ENCODE results near the gene GUCY1A2.
"Not testable (repeated sequence)": the region's sequence is repeated elsewhere in the genome, so short reads cannot be mapped to it uniquely, and the experiment has no call there.

Gene GUCY1A2

DNA sequence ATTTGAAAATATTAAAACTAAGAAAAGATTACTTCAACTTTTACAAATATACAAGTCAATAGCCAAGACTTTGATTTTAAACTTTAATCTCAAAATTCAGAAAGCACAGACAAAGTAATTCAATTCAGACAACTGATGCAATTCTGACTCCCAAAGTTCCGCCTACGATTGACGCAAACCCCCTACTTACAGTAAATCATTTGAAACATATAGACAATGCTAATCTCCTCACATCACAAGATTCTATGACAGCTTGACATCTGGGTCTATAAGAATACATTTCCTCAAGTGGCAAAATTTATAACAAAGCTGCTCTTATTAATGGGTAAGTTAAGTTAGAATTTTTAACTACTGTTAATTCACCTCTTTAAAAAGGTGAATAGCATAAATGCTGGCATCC lies 75.2 kb downstream of the GUCY1A2 start:
- no peak for DNase-seq (ENCODE audit: low spot score)

DNA sequence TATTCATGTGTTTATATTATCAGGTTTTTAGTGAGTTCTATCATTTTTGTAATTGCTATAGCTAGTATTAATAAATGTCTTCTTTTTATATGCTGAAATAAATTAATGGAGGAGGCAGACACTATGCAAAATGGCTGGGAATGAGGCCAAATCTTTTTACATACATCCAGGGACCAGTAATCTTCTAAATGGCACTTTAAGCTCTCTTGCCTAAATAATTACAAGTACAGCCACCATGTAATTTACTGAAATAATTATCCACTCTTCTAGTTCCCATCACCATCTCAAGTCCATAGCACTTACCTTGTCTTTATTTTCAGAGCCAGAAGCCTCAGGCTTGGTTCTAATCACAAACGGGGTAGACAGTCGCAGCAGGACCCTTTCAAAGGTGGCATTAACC lies 79.1 kb downstream of the GUCY1A2 start:
- DNase-seq (ENCODE audit: low spot score): no peak

DNA sequence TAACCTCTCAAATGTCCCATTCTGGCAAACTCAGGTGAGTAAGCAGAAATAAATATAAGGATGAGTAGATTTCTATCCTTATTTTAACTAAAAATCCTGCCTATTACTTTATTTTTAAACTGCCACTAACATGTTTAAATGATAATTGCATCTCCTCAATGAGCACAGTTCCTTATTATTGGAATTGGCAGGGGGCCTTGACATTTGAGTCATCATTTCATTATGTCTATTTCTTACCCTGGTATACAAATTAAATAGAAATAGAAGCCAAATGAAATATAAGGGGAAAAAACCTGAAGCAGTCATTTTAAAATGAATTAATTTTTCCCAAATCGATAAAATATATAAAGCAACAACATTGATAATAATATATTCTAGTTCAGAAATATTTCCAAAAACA lies 81.2 kb downstream of the GUCY1A2 start:
- DNase-seq (ENCODE audit: low spot score): no peak

DNA sequence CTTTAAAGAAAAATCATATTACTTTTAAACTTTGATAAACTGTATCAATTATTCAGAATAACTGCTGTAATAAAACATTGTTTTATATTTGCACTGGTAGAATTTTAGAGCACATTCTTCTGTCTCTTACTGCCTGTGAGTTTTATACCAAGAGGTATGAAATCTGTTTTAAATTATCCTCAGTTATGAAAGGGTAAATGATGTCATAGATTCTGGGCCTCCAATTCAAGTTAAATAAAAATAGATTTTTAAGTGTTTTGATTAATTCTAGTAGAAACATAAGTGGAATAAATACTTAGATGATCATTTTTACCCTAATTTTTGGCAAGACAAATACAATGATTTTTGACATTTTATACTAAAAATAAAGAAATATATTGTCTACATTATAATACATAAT lies 93.0 kb downstream of the GUCY1A2 start:
- no peak for DNase-seq (ENCODE audit: low spot score)

DNA sequence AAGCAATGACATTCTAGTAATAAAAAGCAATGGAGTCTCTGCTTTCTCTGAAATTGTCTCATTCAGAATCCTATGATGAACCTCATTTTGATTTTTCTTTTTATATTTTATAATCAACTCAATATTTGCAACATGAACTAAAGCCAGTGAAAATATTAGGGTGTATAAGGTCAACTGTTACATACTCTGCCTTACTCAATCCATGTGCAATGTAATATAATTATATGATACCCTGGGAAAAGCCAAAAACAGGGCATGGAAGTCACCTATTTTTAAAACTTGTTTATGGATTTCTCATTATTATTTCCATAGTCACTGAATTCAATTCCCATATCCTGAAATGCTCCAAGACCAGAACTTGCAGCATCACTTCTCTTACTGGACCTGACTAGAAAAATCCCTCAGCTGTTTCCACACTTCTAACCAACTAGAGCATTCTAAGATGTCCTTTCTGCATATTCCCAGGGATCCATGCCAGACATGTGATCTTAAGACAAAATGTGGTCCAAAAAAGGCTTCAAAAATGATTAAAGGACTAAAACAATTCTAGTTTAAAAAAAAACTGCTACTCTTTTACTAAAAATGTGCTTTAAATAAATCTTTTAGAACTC lies 97.3 kb downstream of the GUCY1A2 start:
- DNase-seq (ENCODE audit: low spot score): no peak

DNA sequence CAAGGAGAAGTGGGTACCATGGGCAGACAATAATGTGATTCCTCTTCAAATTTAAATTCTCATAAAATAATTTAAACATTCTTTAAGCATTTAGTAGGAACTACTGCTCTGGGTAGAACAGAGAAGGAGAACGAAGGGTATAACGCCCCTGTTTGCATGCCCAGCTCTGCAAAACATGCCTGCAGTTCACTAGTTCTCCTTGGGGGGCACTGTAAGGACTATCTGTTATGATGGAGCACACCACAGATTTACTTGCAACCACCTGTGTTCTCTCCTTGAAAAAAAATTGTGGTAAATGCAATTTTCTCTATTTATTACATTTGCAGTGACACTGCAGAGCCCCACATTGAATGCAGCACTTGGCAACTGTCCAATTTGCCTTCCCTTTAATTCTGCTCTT lies 100.3 kb downstream of the GUCY1A2 start:
- no peak for DNase-seq (ENCODE audit: low spot score)

DNA sequence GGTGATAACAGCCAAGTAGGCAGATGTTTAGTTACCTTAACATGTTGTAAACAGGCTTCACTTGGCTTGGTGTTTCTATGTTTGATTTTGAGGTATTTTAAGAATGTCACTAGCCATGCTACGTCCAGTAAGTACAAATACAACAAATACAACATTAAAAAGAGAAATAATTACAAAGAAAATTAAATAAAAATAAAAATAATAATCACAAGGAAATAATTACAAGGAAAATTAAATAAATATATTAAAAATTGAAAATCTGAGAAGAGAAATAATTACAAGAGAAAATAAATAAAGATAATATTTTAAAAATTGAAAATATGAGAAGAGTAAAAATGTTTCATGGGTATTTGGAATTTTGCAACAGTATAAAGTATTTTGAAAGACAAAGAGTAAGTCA lies 103.9 kb downstream of the GUCY1A2 start:
- DNase-seq (ENCODE audit: low spot score): no peak

DNA sequence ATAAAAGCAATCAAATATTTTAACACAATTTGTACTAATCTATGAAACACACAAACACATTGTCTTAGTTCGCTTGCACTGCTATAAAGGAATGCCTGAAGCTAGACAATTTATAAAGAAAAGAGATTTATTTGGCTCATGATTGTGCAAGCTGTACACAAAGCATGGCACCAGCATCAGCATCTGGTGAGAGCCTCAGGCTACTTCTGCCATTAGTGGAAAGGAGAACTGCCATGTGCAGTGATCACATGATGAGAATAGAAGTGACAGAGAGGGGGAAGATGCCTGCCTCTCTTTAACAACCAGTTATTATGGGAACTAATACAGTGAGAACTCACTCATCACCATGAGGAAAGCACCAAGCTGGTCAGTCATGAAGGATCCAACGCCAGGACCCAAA lies 105.1 kb downstream of the GUCY1A2 start:
- DNase-seq (ENCODE audit: low spot score): no peak

DNA sequence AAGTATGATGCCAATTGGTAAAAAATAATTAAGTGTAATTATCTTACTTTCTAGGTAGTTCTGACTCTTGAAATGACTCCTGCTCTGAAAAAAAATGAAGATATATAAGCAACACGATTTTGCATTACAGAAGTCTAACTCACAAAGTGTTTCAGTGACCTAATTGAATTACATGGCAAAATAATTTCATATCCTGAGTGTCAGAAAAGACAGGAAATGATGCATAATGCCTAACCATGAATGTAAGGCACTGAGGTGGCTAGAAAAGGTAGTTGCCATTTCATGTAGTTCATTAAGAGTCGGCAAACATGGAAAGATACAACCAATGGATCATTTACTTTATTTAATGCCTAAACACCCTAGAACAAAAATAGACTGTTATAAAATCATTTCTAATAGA lies 113.5 kb downstream of the GUCY1A2 start:
- DNase-seq (ENCODE audit: low spot score): no peak

DNA sequence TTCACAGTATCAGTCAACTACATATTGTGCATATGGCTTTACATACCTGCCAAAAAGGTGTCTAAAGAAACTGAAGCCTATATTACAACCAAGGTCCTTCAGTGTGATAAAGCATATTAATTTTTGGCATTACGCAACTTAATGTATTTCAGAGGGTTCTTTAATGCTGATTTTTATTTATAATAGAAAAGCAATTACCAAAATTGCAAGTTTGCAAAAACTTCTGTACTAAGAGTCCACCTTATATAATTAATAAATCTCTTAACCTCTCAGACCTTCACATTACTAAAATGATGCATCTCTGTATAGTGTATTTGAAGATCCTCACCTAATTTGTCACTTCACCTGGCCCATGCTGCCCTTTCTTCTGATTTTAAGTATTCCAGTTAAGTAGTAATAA lies 128.6 kb downstream of the GUCY1A2 start:
- no peak for DNase-seq (ENCODE audit: low spot score)

DNA sequence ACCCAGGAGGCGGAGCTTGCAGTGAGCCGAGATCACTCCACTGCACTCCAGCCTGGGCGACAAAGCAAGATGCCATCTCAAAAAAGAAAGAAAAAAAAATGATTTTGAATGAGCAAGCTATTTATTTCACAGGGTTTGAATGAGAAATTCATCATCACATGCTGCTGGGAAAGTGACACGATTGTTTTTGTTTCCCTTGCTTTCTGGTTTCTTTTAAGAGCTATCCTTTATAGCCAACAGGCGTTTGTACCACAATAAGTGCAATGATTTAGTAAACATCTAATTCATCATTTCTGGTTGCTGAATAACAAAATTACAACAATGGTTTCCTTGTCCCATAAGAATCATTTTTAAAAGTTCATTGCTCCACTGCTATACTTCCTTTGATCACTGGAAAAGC lies 129.9 kb downstream of the GUCY1A2 start:
- no peak for DNase-seq (ENCODE audit: low spot score)

DNA sequence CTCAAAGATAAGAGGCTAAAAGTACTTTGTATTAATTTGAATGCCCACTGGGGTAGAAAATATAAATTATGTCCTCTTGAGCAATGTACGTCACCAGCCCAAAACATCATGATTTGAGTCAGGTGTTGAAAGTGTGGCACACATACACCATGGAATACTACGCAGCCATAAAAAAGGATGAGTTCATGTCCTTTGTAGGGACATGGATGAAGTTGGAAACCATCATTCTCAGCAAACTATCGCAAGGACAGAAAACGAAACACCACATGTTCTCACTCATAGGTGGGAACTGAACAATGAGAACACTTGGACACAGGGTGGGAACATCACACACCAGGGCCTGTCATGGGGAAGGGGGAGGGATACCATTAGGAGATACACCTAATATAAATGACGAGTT lies 134.6 kb downstream of the GUCY1A2 start:
- not testable (repeated sequence) for DNase-seq (ENCODE audit: low spot score)

DNA sequence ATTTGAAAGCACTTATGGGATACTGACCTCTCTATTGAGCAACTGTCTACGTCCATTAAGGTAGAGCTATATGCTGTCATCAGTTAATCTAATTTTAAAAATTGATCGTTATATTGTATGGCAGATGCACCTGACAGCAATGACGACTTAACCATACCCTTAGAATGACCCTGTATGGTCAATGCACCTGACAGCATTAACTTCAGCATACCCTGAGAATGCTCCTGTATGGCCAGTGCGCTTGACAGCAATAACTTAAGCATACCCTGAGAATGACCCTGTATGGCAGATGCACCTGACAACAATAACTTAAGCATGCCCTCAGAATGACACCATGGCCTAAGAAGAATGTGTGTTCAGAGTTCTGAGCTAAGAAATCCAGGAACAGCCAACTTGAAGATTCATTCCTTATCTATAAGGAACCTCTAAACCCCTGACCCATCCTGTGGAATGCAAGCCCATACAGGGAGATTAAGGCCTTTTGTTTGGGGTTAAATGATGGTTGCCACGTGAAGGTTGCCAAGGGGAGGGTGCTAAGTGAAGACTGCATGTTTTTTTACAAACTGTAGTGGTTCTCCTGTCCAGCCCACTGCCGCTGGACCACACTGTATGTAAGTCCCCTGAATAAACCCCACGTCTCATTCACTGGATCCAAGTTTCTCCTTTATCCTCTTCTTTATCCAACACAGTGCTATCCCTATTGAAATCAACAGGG lies 138.3 kb downstream of the GUCY1A2 start:
- DNase-seq (ENCODE audit: low spot score): no peak

DNA sequence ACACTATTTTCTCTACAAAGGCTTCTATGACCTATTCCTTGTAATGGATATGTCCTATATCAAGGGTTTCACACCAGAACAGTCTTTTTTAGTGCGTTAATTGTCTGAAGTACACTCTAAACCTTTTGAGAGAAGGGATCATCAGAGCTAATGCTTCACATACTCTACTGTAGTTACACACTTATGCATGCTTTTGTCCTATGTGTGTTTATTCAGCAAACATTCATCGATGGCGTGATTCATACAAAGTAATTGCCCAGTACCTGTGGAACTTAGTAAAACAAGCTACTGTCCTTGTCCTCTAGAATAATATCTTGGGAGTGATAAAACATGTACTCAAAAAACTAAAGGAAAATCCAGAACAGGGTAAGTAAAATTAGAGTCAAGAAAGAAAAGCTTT lies 139.2 kb downstream of the GUCY1A2 start:
- no peak for DNase-seq (ENCODE audit: low spot score)

DNA sequence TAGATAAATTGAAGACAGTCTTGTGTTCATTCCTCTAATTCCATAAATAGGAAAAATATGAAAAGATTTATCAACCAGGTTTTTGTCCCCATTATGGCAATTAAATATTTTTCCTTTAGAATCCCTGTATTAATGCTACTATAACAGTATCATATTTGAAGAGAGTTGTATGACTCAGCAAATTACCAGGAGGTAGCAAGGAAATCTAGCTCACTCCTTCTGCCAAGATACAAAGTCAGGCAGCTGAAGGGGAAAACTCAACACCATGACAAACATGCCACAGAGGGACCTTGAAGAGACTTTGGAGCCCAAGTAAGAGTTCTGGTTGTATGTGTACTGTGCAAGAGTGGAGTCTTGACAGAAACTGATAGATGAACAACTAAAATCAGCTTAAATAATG lies 143.3 kb downstream of the GUCY1A2 start:
- DNase-seq (ENCODE audit: low spot score): no peak

DNA sequence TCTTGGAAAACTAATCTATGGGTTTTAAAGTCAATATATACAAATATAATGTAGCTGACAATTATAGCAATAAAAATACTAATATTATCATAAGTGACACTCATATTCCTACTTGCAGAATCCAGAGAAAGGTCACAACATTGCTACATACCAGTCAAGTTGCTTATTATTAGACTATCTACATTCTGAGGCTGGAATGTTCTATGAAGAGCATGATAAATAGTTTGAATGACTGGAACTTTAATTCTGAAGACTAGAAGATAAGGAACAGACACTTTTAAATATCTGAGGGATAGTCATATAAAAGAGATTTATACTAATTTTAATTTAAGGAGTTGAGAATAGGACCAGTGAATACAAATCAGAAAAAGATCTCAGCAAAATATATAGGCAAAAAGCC lies 146.0 kb downstream of the GUCY1A2 start:
- no peak for DNase-seq (ENCODE audit: low spot score)

DNA sequence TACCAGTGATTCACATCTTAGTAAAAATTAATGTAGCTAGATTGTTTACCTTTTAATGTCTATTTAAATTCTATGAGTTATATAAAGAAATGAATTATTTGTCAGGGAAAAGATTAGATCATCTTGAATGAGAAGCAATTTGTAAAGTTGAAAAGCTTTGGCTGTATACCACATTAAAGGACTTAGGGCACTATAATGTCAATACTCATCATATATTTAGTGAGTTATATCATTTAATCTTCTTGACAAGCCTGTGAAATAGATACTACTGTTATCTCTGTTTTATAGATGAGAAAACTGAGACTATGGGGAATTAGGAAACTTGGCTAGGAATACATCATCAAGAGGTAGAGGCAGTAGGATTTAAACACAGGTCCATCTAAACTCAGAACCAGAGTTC lies 160.1 kb downstream of the GUCY1A2 start:
- no peak for DNase-seq (ENCODE audit: low spot score)

DNA sequence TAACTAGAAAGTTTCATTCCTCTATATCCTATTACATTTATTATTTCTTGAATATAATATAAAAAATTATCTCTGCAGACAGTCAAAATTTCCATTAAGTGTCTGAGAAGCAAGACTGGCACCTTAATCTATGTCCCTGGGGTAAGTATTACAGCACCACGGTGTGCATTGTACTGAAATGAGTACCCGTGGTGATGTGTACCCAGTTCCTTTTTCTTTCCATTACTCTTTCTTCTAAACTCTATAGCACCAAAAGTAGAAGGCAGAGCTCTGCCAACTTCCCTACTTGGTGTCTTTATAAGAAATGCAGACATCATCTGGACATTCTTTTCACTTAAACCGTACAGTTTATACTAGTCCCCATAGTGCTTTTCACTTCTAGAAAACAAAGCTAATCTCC lies 161.7 kb downstream of the GUCY1A2 start:
- no peak for DNase-seq (ENCODE audit: low spot score)

DNA sequence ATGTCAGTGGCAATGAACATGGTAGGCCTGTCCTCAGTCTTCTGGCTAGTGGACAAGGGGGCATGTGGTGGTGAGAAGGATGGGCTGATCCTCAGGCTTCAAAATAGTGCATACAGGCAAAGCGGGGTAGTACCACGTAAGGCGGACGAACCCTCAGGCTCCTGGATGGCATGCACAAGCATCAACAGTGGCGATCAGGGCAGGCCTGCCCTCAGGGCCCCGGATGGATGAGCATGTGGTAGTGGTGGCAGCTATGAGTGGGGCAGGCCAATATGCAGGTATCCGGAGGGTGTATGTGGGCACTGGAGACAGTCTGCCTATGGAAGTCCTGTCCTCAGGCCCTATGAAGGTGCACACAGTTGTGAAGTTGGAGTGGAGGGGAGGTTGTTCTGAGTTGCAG lies 163.8 kb downstream of the GUCY1A2 start:
- DNase-seq (ENCODE audit: low spot score): no peak

DNA sequence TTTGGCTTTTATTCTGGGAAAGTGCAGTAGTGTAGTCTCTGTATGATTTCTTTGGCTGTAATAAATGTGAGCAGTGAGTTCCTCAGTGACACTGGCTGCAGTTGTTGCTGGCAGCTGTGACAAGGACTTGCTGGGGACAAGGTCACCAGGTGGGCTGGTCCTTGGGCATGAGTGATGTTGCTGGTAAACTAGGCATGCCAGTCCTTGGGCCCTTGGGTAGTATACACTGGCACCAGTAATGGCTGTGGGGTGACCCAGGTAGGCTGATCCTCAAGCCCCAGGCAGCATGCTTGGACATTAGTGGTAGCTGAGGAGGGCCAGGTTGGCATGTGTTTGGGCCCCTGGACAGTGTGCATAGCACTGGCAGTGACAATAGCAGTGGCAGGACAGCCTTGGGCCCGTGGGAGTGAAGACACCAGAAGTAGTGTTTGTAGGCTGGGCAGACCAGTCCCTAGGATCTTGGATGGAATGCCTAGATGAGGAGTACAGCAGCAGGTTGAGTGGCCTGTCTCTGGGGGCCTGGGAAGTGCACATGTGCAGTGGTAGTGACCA lies 164.3 kb downstream of the GUCY1A2 start:
- no peak for DNase-seq (ENCODE audit: low spot score)

DNA sequence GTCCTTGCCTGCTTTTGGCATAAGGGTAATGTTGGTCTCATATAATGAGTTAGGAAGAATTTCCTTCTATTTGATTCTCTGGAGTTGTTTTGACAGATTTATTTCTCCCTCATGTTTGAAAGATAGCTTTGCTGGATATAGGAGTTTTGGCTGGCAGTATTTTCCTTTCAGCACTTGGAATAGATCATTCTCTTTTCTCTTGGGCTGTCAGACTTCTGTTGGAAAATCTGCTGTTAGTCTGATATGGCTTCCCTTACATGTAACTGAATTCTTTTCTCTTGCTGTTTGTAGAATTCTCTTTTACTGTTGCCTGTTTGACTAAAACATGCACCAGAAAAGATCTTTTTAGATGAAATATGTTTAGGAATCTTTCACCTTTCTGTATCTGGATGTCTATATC lies 165.5 kb downstream of the GUCY1A2 start:
- no peak for DNase-seq (ENCODE audit: low spot score)

DNA sequence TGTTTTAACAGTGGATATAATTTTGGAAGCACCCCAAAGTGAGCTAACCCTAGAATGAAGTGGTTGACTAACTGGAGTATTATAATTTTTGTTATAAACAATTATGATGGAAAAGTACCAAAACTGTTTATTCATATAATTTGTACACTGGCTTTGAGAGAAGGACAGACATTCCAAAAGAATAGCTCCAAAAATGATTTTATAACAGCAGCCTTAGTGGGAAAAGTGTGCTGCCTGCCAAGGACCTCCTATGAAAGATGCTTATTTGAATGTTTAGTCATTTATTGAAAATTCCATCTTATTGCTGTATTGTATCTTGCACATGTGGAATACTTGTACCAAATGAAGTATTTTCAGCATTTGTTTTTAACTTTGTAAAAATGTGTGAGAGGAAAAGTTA lies 169.8 kb downstream of the GUCY1A2 start:
- DNase-seq (ENCODE audit: low spot score): no peak

DNA sequence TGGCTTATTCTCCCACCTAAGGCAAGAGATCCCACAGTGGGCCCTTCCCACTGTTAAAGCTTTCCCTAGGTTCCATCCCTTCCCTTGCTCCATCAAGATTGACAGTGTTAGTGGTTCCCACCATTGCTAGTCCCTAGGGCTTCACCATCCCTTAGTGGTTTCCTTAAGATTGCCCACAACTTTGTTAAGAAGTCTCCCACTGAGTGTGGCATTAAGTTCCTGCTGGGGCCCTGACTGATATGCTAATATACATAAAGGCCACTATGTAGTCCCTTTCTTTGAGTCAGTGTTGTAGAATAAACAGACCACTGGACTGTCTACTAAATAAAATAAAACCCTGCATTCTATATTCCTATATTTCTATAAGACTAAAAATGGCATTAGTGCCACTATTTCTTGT lies 176.1 kb downstream of the GUCY1A2 start:
- no peak for DNase-seq (ENCODE audit: low spot score)

DNA sequence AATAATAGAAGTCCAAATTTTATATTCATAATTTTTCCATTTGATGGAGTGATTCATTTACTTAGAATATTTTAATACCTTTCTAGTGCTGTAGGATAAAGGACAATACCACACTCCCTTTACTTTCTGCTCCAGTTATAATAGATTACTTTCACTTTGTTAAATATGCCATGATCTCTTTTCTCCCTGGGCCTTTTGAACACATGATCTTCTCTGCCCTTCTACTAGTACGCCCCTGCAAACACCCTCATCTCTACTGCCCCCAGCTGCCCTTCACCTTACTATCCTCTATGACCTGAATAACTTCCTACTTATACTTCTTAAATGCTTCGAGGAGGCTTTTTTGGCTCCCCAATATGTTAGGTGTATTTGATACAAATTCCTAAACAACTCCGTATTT lies 177.3 kb downstream of the GUCY1A2 start:
- no peak for DNase-seq (ENCODE audit: low spot score)
